Heart left ventricle (tissue), 16 donors: ENCODE data around the gene UVRAG. TPM values are rescaled to one million over a fixed set of nuclear protein-coding genes. Genes with fewer than 3 reads are reported as not detected.
A peak's percentile ranks its signal among the peaks of the same experiment; 100 is the strongest.

Experiments
- ATAC-seq, 4 donors: fragments of 200-7000 bp; cut with Tn5 transposase; one replicate each; pipeline ENCODE4 v1.9.1; 2020 to 2022; ENCODE audit warnings: moderate library complexity in 4 of 4, mild to moderate bottlenecking in 3 of 4, moderate number of reproducible peaks in 1 of 4
- DNase-seq, 5 donors: peaks; one replicate each; pipeline ENCODE4 v3.0.0-alpha.2; 2020
- H3K27ac ChIP-seq, 12 donors: fragments of 200-600 bp; sonication (generic) in 4 of 12; one replicate each; pipeline versions ENCODE4 v1.5.0 to v1.8.0; 2016 to 2022; ENCODE audit warnings: mild to moderate bottlenecking in 2 of 12
- H3K27me3 ChIP-seq, 9 donors: fragments of 200-600 bp; sonication (generic) in 2 of 9; one replicate each; pipeline versions ENCODE4 v1.5.1 to v1.8.0; 2016 to 2022; ENCODE audit warnings: mild to moderate bottlenecking in 3 of 9
- H3K36me3 ChIP-seq, 9 donors: fragments of 200-600 bp; sonication (generic) in 2 of 9; one replicate each; pipeline versions ENCODE4 v1.5.0 to v1.8.0; 2018 to 2022; ENCODE audit warnings: mild to moderate bottlenecking in 2 of 9
- H3K4me1 ChIP-seq, 12 donors: fragments of 200-600 bp; sonication (generic) in 4 of 12; one replicate each; pipeline versions ENCODE4 v1.5.0 to v1.8.0; 2016 to 2022; ENCODE audit warnings: mild to moderate bottlenecking in 3 of 12
- H3K4me3 ChIP-seq, 12 donors: fragments of 200-600 bp; sonication (generic) in 4 of 12; one replicate each; pipeline versions ENCODE4 v1.5.0 to v1.8.0; 2017 to 2022; ENCODE audit warnings: mild to moderate bottlenecking in 9 of 12, moderate library complexity in 4 of 12
- H3K9me3 ChIP-seq, 12 donors: fragments of 200-600 bp; sonication (generic) in 4 of 12; one replicate each; pipeline versions ENCODE4 v1.5.0 to v1.8.0; 2016 to 2022; ENCODE audit warnings: mild to moderate bottlenecking in 1 of 12
- POLR2A ChIP-seq, 2 donors: fragments of 450-650 bp; IDR thresholded peaks; one replicate each; pipeline ENCODE4 v1.6.1; 2017; ENCODE audit warnings: antibody characterized with exemption in 2 of 2, mild to moderate bottlenecking in 2 of 2, moderate library complexity in 2 of 2
- WGBS, 4 donors: extraction: QIAGEN DNeasy Blood & Tissue Kit in 2 of 4; methylation state at CpG; one replicate each; pipeline versions ENCODE4 v1.1.5 to v1.1.7; 2013 to 2018; 5-methylcytosine and 5-hydroxymethylcytosine counted together
- intact Hi-C, 10 donors: fragments of 100-400 bp; cut with DNase I; formaldehyde crosslinking; loops; one replicate each; pipeline versions ENCODE4 v1.11.1 to v1.14.2; 2022
- polyA plus RNA-seq, 2 donors: library from polyadenylated mRNA; stranded (reverse); fragments of 200-250 nt; gene quantifications; one replicate each; pipeline ENCODE4 v1.2.3, GENCODE V29; 2013
- total RNA-seq, 9 donors: library from RNA; depleted of rRNA in 2 of 9; stranded (reverse); fragments of >200 nt in 2 of 9; fragmentation: NEBNext Ultra II Directional in 3 of 9; extraction: Animal tissue kit (Norgen Biotek cat#: 25700) in 3 of 9; gene quantifications; one replicate each; pipeline versions ENCODE4 v1.1.0 to v1.2.4, GENCODE V29; 2016 to 2023
- TF ChIP-seq, protein P1 (sequence below), 12 donors: fragments of 200-600 bp; sonication (generic) in 4 of 12; IDR thresholded peaks; one replicate each; pipeline versions ENCODE4 v1.5.0 to v1.8.0; 2018 to 2022; ENCODE audit warnings: antibody characterized with exemption in 12 of 12, mild to moderate bottlenecking in 5 of 12
- donor health status: ischemic (EF 13 %, LVEDD 7.1; RV severe dilation, severe dysfunction).
- donor health status: healthy with polysubstance abuse.
- donor health status: DM: no; HTN: yes; CAD: no.
- donor health status: DM: no; HTN: no; CAD: no.
- donor health status: ischemic (EF 25% LVEDD 6.9; RV normal size, moderate dysfunction).
- donor health status: ischemic (EF 25% LVEDD 5.7; RV mildly dilated, moderate dysfunction).
- donor health status: healthy.
- donor health status: DM: yes; HTN: yes; CAD: no.
- donor health status: ischemic (EF 35%, LVEDD 5.7; RV mildly dilated, moderate dysfunction).
- donor health status: nonischemic (EF 11% LVEDD 7.7; RV severe dilation, severe dysfunction).
- donor health status: DM: yes; HTN: yes; CAD: no.
- donor health status: PGD.
- donor health status: ischemic (EF 29% LVEDD 5.4; RV normal size, mild dysfunction).
- donor health status: nonischemic (EF 23%, LVEDD 6.1; RV moderate dilation, normal function).

Gene UVRAG
- total and polyA plus RNA-seq, 11 donors, result 4.5 to 22.6 (median 15.0) TPM

DNA sequence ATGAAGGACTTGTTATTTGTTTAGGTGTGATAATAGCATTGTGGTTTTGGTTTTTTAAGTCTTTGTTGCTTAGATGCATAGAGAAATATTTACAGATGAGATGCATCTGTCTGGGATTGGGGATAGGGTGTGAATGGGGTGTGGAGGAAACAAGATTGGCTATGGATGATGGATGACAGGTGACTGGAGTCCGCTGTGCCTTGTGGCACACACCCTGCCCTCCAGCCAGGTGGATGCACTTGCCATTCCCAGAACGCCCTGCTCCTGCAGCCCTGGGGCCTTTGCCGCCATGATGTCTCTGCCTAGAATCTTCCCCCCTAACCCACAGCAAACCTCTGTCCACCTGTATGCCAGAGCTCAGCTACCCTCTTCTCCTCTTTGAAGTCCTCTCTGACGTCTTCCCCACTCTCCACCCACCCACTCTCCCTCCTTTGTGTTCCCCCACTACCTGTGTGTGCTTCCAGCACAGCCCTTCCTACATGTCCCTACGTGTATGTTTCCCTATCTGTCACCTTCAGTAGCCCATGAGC is 336.6 kb downstream of the UVRAG start:
- Histone ChIP-seq H3K4me3 (peak overlapping the region in 3 of 12 donors; percentile 52 to 66 (median 56)), H3K27me3 (no peaks in the 10 kb centered on the region), H3K4me1 (peaks cover 0 to 20% (median 13%) of the 10 kb centered on the region in 12 donors), H3K36me3 (no peaks in the 10 kb centered on the region), H3K9me3 (no peaks in the 10 kb centered on the region), H3K27ac (peak overlapping the region in 1 of 12 donors; percentile 24)
- TF ChIP-seq, protein P1, sequence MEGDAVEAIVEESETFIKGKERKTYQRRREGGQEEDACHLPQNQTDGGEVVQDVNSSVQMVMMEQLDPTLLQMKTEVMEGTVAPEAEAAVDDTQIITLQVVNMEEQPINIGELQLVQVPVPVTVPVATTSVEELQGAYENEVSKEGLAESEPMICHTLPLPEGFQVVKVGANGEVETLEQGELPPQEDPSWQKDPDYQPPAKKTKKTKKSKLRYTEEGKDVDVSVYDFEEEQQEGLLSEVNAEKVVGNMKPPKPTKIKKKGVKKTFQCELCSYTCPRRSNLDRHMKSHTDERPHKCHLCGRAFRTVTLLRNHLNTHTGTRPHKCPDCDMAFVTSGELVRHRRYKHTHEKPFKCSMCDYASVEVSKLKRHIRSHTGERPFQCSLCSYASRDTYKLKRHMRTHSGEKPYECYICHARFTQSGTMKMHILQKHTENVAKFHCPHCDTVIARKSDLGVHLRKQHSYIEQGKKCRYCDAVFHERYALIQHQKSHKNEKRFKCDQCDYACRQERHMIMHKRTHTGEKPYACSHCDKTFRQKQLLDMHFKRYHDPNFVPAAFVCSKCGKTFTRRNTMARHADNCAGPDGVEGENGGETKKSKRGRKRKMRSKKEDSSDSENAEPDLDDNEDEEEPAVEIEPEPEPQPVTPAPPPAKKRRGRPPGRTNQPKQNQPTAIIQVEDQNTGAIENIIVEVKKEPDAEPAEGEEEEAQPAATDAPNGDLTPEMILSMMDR (IDR thresholded peaks at IDR 0.05), result no peak
- TF ChIP-seq POLR2A (IDR thresholded peaks at IDR 0.05), result no peak
- intact Hi-C loops, result loop anchor here (1.0 to 10.0 kb wide), 12 partner anchors 166 to 349 kb away; partner anchors contain the start of gene UVRAG (in 1 of the 10)
- DNase-seq (no peak), ATAC-seq (no peak)
- 78 to 84% (median 80%) methylated on average over 5 of the region's 5 CpGs for WGBS, 4 donors

DNA sequence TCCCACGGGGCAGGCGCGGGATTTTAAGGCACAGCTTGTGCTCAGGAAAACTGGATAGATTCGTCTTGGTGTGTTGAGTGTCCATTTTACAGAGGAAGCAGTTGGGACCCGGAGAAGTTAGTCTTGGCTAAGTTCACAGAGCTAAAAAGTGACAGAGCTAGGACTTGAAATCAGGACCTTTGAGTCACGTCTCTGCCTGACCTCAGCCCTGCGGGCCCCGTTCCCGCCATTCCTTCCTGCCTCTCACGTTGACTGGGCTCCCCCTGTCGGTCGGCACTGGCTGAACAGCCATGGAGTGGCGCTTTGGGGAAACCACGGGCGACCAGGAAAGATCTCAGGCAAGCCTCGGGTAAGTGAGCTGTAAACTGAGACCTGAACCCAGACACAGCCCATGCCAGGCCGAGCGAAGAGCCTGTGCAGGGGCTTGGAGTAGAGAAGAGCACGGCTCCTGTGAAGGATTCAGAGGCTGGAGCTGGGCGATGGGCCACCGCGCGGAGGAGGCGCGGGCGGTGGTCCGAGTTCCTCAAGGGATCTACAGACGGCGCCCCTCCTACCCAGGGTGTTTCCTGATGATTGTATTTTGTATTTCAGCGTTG is 337.2 kb downstream of the UVRAG start:
- 13 to 23% (median 17%) methylated on average over 23 to 30 of the region's 30 CpGs for WGBS, 4 donors
- no peaks in the 10 kb centered on the region for H3K27me3 ChIP-seq
- DNase-seq (peak; percentile 86 to 95 (median 89)), ATAC-seq (peak; percentile 80 to 92 (median 91))
- H3K36me3 ChIP-seq, result no peaks in the 10 kb centered on the region
- peak overlapping the region in 4 of 12 donors; percentile 4 to 34 (median 20) for H3K27ac ChIP-seq
- H3K9me3 ChIP-seq, result no peaks in the 10 kb centered on the region
- H3K4me3 ChIP-seq, result peak overlapping the region in 11 of 12 donors; percentile 19 to 66 (median 48)
- TF ChIP-seq, protein P1 (IDR thresholded peaks at IDR 0.05), result peak; percentile 93 to 97 (median 96)
- TF ChIP-seq POLR2A (IDR thresholded peaks at IDR 0.05), result no peak
- H3K4me1 ChIP-seq, result peaks cover 0 to 17% (median 12%) of the 10 kb centered on the region in 12 donors
- intact Hi-C loops, result loop anchor here (1.0 to 10.0 kb wide), 11 partner anchors 165 to 350 kb away; partner anchors contain the start of gene UVRAG (in 1 of the 10)

DNA sequence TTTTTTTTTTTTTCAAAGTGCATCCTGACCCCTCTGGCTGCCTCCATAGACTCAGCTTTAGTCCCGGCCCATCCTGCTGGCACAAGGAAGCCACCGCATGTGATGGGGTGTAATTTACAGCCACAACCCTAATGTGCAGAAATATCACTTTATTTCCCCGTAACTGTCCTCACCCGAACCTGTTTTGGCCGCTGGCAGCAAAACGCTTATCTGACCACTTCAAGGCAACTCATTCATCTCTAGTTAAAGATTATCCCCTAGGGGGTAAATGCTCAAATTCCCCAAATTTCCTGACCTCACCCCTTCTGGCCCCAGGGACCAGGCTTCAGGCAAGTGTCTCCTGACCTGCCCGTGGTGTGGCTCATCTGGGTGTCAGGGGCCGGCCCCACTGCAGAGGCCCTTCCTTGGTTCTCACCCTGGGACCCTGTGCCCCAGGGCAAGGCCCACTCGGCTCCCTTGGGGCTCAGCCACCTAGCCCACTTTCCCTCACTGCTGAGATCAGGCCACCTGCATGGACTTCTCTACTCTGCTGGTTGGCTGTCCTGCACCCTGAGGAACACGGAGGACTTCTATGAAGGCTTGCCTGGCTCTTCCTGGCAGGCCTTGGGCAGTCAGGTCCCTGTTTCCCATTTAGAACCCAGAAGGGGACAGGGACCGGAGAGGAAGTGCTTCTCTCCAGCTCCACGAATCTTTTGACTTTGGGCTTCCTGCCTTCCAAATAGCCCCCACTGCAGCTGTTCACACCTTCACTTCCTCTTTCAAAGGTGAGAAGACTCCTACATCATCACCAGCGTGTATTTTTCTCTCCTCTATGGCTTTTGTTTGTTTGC is 337.9 kb downstream of the UVRAG start:
- Histone ChIP-seq H3K4me1 (peaks cover 0 to 17% (median 12%) of the 10 kb centered on the region in 12 donors), H3K4me3 (peak overlapping the region in 11 of 12 donors; percentile 19 to 66 (median 48)), H3K27ac (no peak overlapping the region), H3K9me3 (no peaks in the 10 kb centered on the region), H3K36me3 (no peaks in the 10 kb centered on the region), H3K27me3 (no peaks in the 10 kb centered on the region)
- DNase-seq (peak in 1 of 5 donors; percentile 19), ATAC-seq (peak in 1 of 4 donors; percentile 12)
- WGBS, 4 donors, result 56 to 62% (median 56%) methylated on average over 12 to 13 of the region's 13 CpGs
- no peak for TF ChIP-seq POLR2A (IDR thresholded peaks at IDR 0.05)
- TF ChIP-seq, protein P1 (IDR thresholded peaks at IDR 0.05), result no peak
- intact Hi-C loops, result loop anchor here (1.0 to 10.0 kb wide), 11 partner anchors 164 to 351 kb away; partner anchors contain the start of gene UVRAG (in 1 of the 10)
